Coronary artery (tissue), 2 donors: Measurements from ENCODE around the gene CAP2.

Source experiments
- DNase-seq: peaks from one replicate; pipeline ENCODE4 v3.0.0-alpha.2; 2017; ENCODE audit warnings: low spot score
- H3K27ac ChIP-seq, 2 donors: fragments of 200-600 bp; sonication (generic); one replicate each; pipeline ENCODE4 v1.5.1; 2016 to 2019
- H3K4me3 ChIP-seq: fragments of 200-600 bp; sonication (generic); 2 replicates; pipeline ENCODE4 v1.5.1; 2016; ENCODE audit warnings: mild to moderate bottlenecking, moderate library complexity
- CTCF ChIP-seq: fragments of 200-600 bp; sonication (generic); IDR thresholded peaks from one replicate; pipeline ENCODE4 v1.5.1; 2019; ENCODE audit warnings: antibody characterized with exemption

CAP2 gene

GRCh38 chr6:17355404-17355774 is 38.0 kb upstream of the CAP2 start:
- no peak overlapping the region for H3K27ac ChIP-seq
- DNase-seq: no peak
- no peak for TF ChIP-seq CTCF
- no peak overlapping the region for H3K4me3 ChIP-seq

- TF ChIP-seq CTCF: no peak
- Histone ChIP-seq H3K4me3 (no peak overlapping the region), H3K27ac (no peak overlapping the region)
- DNase-seq: no peak
Observed at GRCh38 chr6:17358515-17358914, 34.9 kb upstream of the CAP2 start.

GRCh38 chr6:17360564-17360963 is 32.8 kb upstream of the CAP2 start:
- peak overlapping the region in 1 of 2 donors; percentile 73 for H3K27ac ChIP-seq
- no peak for TF ChIP-seq CTCF
- H3K4me3 ChIP-seq: no peak overlapping the region
- no peak for DNase-seq

- H3K27ac ChIP-seq: peak overlapping the region; percentile 6 to 73
- no peak for TF ChIP-seq CTCF
- DNase-seq: no peak
- H3K4me3 ChIP-seq: no peak overlapping the region
Observed at GRCh38 chr6:17361013-17361412, 32.4 kb upstream of the CAP2 start.

- Histone ChIP-seq H3K27ac (no peak overlapping the region), H3K4me3 (no peak overlapping the region)
- no peak for DNase-seq
- TF ChIP-seq CTCF: no peak
Observed at GRCh38 chr6:17365961-17366360, 27.4 kb upstream of the CAP2 start.

- TF ChIP-seq CTCF: no peak
Observed at GRCh38 chr6:17367868-17368267, 25.5 kb upstream of the CAP2 start.

GRCh38 chr6:17381424-17382147 is 11.8 kb upstream of the CAP2 start:
- Histone ChIP-seq H3K27ac (peak overlapping the region; percentile 15 to 66), H3K4me3 (peak overlapping the region; percentile 17)
- TF ChIP-seq CTCF: no peak
- DNase-seq: peak; percentile 73

More at GRCh38 chr6:17367868-17368267, 25.5 kb upstream of the CAP2 start:
- DNase-seq: no peak
- H3K4me3 ChIP-seq: no peak overlapping the region
- no peak overlapping the region for H3K27ac ChIP-seq
